Type B pancreatic cell (in vitro differentiated cells): ENCODE data around the gene CACNA1C. TPM values are rescaled to one million over a fixed set of nuclear protein-coding genes. Genes with fewer than 3 reads are reported as not detected.

Experiments used
- DNase-seq: peaks from one replicate; pipeline ENCODE4 v3.0.0; 2021; ENCODE audit warnings: mixed read lengths; ENCODE audit not compliant: unreplicated experiment; ENCODE audit errors: extremely low spot score
- H3K27ac Mint-ChIP-seq: 2 replicates; pipeline ENCODE4 v1.8.0; 2021; ENCODE audit warnings: mild to moderate bottlenecking, mixed read lengths
- H3K27me3 Mint-ChIP-seq: 2 replicates; pipeline ENCODE4 v1.8.0; 2021; ENCODE audit warnings: mixed read lengths
- H3K36me3 Mint-ChIP-seq: 2 replicates; pipeline ENCODE4 v1.8.0; 2021; ENCODE audit warnings: mixed read lengths
- H3K4me1 Mint-ChIP-seq: one replicate; pipeline ENCODE4 v1.8.0; 2021; ENCODE audit warnings: mixed read lengths; ENCODE audit not compliant: unreplicated experiment
- H3K4me3 Mint-ChIP-seq: 2 replicates; pipeline ENCODE4 v1.8.0; 2021; ENCODE audit warnings: mild to moderate bottlenecking, mixed read lengths
- H3K9me3 Mint-ChIP-seq: 2 replicates; pipeline ENCODE4 v1.8.0; 2021; ENCODE audit warnings: mixed read lengths
- total RNA-seq: library from RNA; stranded (reverse); gene quantifications from 2 replicates; pipeline ENCODE4 v1.2.1, GENCODE V29; 2021; ENCODE audit warnings: low replicate concordance
- TF ChIP-seq, protein P1 (sequence below): fragments of 200-600 bp; sonication (generic); conservative IDR thresholded peaks from 2 replicates; pipeline ENCODE4 v1.5.0; 2021; ENCODE audit warnings: antibody characterized with exemption, mild to moderate bottlenecking

The CACNA1C gene
- total RNA-seq, 1 donor from 2014 or later: 14.3 TPM

DNA sequence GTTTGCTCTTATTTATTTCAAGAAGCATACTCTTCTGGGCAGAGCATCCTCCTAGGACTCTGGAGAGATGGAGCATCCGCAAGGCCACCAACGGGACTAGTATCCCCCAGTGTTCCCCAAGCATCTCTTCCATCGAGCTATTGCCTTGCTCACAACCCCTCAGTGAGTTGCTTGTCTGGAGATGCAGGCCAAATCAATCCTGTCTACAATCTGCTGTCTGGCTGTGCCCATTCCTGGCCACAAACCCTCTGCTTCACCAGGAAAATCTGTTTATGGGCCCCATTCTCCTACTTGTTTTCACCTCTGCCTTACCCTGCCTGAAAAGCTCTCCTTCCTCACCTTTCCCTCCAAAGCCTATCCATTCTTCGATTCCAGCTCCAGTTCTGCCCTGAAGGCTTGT, 219.2 kb downstream of the CACNA1C start:
- Mint-ChIP-seq H3K9me3 (no peaks in the 10 kb centered on the region), H3K27ac (no peak overlapping the region), H3K4me3 (no peak overlapping the region), H3K27me3 (peaks cover 20% of the 10 kb centered on the region), H3K4me1 (peaks cover 5% of the 10 kb centered on the region), H3K36me3 (peaks cover 3% of the 10 kb centered on the region)
- no peak for DNase-seq
- TF ChIP-seq, protein P1, sequence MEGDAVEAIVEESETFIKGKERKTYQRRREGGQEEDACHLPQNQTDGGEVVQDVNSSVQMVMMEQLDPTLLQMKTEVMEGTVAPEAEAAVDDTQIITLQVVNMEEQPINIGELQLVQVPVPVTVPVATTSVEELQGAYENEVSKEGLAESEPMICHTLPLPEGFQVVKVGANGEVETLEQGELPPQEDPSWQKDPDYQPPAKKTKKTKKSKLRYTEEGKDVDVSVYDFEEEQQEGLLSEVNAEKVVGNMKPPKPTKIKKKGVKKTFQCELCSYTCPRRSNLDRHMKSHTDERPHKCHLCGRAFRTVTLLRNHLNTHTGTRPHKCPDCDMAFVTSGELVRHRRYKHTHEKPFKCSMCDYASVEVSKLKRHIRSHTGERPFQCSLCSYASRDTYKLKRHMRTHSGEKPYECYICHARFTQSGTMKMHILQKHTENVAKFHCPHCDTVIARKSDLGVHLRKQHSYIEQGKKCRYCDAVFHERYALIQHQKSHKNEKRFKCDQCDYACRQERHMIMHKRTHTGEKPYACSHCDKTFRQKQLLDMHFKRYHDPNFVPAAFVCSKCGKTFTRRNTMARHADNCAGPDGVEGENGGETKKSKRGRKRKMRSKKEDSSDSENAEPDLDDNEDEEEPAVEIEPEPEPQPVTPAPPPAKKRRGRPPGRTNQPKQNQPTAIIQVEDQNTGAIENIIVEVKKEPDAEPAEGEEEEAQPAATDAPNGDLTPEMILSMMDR: no peak

DNA sequence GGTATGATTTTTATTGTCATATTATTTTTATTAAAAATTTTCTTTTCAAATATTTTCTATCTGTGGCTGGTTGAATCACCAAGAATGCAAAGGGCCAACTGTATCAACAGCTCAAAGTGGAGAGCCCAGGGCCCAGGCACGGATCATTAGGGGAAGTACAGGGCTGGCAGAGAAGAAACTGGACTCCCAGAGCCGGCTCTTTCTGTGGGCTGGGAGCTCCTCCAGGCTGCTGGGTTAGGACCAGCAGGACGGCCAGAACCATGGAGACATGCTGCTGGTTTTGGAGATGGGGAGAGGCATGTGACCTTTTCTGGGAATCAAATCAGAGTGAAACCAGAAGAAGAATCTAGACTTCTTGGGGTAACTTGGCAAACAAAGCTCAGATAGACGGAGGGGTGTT, 220.5 kb downstream of the CACNA1C start:
- Mint-ChIP-seq H3K9me3 (no peaks in the 10 kb centered on the region), H3K4me1 (peaks cover 5% of the 10 kb centered on the region), H3K27me3 (peaks cover 15% of the 10 kb centered on the region), H3K4me3 (no peak overlapping the region), H3K36me3 (peaks cover 3% of the 10 kb centered on the region), H3K27ac (no peak overlapping the region)
- TF ChIP-seq, protein P1: no peak
- DNase-seq: no peak

DNA sequence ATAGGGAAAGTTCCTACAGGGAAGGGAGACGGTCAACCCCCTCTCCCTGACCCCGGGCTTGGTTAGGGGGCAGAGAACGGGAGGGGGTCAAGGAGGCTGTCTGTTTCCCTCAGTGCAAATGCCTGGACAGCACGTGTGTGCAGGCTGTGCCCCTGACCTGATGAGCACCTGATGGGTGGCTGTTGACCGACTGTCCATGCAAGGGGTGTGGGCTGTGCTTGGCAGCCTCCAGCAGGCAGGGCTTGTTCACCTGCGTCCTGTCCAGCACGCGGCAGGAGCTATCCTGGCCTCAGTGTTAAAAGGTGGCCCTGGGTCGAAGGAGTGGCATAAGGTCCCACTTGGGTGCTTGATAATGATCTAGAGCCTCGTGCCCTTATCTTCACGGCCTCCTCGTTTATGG, 221.0 kb downstream of the CACNA1C start:
- peaks cover 5% of the 10 kb centered on the region for H3K4me1 Mint-ChIP-seq
- TF ChIP-seq, protein P1: no peak
- no peaks in the 10 kb centered on the region for H3K9me3 Mint-ChIP-seq
- no peak overlapping the region for H3K4me3 Mint-ChIP-seq
- H3K27me3 Mint-ChIP-seq: peaks cover 15% of the 10 kb centered on the region
- peaks cover 3% of the 10 kb centered on the region for H3K36me3 Mint-ChIP-seq
- no peak overlapping the region for H3K27ac Mint-ChIP-seq
- DNase-seq: no peak

DNA sequence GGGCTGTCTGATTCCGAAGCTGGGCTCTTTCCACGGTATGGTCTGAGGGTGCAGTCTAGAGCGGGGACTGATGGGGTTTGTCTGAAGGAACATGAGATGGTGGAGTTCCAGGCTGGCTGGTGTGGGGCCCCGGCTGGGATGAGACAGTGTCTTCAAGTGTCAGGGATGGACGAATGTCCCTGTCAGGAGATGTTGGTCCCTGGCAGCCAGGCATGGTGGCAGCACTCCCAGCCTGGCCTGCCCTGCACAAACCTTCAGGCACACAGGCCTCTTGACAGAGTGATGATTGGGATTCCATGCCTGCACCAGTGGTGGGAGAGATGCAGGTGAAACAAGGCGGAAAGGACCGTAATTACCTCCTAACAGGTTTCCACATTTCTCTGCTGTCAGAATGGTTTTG, 221.9 kb downstream of the CACNA1C start:
- TF ChIP-seq, protein P1: no peak
- Mint-ChIP-seq H3K27ac (no peak overlapping the region), H3K9me3 (no peaks in the 10 kb centered on the region), H3K27me3 (peaks cover 6% of the 10 kb centered on the region), H3K4me3 (no peak overlapping the region), H3K36me3 (no peaks in the 10 kb centered on the region), H3K4me1 (peaks cover 5% of the 10 kb centered on the region)
- DNase-seq: no peak

DNA sequence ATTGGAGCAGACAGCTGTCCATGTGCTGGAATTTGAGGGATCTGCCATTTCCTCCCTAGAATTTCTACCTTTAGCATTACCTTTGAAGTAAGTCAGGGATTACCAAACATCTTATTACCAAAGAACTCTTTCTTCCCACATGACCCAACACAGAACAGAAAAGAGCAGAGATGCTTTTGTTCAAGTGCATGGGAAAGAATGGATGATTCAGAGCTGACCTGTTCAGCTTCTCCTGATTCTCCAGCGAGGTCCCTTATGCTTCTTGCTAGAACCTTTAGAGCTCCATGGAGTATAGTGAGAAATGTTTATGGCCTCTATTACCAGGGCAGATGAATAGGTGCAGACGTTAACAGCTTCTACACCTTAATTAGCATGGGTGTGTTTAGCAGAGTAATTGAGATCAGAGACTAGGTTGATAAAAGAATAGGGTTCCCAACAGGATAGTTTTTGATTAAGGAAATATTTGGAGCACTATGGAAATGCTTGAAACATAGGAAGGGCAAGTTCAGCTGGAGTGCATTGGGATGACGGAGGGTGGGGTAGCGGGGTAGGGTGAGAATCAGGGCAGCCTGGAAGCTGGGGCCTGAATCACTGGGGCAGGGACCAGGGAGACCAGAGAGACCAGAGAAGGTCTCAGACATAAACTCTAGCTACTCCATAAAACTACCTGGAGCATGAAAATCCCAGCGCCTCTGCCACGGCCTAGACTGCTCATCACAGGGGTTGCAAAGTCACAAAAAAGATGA, 223.7 kb downstream of the CACNA1C start:
- no peaks in the 10 kb centered on the region for H3K9me3 Mint-ChIP-seq
- TF ChIP-seq, protein P1: no peak
- DNase-seq: no peak

More for the DNA sequence above, 223.7 kb downstream of the CACNA1C start:
- H3K4me3 Mint-ChIP-seq: no peak overlapping the region
- peaks cover 5% of the 10 kb centered on the region for H3K4me1 Mint-ChIP-seq
- H3K36me3 Mint-ChIP-seq: peaks cover 8% of the 10 kb centered on the region
- H3K27me3 Mint-ChIP-seq: peaks cover 6% of the 10 kb centered on the region
- H3K27ac Mint-ChIP-seq: no peak overlapping the region
